Measurements from ENCODE around the gene STAB2.

- TF ChIP-seq CTCF (IDR thresholded peaks at IDR 0.05) (no peak), EP300 (IDR thresholded peaks at IDR 0.05) (no peak), POLR2A (IDR thresholded peaks at IDR 0.05) (no peak)
Measured at GRCh38 chr12:103642240-103642864, 55.3 kb downstream of the STAB2 start.

All from ovary (tissue), 3 donors.